Measurements from ENCODE around the gene SEMA6A.

The SEMA6A gene

DNA sequence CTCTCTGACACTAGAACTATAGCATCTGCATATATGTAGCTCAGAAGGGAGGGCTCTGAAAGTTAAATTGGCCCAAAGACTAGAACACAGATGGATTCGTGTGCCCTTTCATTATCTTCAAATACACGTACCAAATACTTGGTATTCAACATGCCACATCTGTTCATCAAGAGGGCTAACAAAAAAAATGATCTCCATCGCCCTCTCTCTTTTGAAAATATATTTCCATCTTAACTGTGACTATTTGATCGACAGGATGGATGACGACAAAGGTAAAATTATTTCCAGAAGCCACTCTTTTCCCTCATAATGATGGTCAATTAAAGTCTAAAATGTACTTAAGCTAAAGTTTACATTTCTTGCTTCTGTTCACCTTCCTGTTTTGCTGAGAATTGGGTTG is 77.0 kb downstream of the SEMA6A start:
- in situ Hi-C loops (cut with MboI; ENCODE audit: low sequenced_read_pairs): no loop called here

DNA sequence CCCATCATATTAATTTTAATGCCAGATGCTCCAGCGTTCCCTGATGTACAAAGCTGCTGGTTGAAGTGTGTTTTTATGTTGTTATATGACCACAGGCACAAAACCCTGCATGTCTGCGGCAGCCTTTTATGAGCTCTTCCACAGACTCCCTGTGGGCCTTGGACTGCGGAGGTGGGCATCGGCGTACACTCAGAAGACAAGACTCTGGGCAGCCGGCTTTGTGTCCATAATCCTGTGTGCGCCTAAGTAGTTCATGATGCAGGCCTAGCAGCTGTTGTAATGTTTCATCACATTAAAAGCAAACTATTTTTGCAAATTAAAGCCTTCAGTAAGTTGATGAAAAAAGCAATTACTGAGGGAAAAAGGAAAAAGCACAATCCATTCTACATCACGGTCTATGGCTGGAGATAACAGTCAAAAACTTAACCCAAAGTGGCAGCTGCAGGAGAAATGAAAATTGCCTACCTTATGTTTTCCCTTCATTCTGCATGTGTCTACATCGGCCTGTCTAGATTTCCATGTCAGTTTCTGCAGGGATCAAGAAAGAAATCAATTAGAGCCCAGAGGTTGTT is 78.8 kb downstream of the SEMA6A start:
- in situ Hi-C loops (cut with MboI; ENCODE audit: low sequenced_read_pairs): no loop called here

DNA sequence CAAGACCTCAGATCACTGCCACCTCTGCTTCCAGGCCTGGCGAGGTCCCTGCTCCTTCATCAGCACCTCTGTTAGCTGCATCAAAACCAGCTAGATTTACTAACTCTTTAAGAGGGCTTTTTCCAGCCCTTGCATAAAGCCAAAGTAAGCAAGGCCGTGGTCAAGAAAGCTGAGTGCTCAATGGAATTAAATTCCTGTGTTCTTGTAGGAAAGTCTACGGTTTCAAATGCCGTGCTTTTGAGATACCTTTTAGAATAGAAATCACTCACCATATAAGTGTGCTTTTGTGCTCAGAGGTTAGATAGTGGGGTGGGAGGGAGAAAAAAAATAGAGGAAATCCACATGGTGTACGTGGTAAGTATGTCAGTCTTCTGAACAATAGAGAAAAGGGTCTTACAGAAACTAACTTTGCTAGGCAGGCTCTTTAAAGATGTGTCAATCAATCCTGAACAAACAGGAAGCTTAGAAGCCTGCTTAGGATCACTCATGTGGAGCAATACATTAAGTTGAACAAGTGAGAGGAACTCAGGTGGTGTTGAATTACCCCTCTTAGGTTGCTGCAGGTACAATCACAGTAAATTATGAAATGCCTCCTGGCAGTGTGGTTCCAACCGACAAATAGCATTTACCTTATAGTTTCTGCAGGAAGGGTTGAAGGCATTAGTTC is 79.7 kb downstream of the SEMA6A start:
- in situ Hi-C loops (cut with MboI; ENCODE audit: low sequenced_read_pairs): no loop called here

DNA sequence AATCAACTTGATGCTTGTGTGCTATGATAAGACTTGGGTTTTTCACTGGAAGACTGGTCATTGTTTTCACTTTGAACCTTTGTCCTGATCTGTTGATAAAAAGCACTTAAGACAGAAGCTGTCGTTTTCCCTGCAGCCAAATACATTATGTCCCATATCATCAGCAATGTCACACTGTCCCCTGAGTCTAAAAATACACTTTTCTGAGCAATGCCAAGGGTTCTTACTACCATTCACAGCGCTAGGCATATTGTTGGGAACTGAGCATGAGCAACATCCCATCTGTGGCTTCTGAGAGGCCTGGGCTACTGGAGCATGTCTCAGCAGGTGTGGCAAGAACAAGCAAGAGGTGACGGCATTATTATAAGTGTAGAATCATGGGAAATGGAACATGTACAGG is 81.8 kb downstream of the SEMA6A start:
- in situ Hi-C loops (cut with MboI; ENCODE audit: low sequenced_read_pairs): no loop called here

DNA sequence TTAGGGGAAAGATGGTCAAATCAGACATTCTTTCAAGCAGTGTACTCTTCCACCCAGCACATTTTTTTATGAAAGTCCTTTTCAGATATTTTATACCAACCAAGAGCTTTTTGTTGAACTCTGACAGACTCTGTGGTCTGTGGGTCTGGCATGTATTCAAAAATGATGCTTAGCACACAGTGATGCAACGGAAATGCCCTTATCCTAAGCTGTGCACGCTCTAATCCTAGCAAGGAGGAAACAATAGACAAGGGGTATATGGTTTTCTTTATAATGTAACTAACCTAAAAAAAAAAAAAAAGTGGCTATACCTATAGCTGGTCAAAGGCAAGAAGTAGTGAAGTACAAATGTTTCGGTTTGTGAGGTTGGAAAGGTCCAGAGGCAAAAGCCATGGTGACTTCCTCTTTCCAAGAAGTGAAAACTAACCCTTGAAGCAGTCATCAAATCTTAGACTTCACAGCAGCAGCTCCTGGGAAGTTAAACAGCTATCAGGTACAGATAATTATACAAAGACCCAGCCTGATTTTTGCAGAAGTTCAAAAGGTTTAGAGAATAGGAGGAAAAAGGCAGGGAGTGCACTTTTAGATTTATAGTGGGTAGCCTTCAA is 82.5 kb downstream of the SEMA6A start:
- in situ Hi-C loops (cut with MboI; ENCODE audit: low sequenced_read_pairs): no loop called here

DNA sequence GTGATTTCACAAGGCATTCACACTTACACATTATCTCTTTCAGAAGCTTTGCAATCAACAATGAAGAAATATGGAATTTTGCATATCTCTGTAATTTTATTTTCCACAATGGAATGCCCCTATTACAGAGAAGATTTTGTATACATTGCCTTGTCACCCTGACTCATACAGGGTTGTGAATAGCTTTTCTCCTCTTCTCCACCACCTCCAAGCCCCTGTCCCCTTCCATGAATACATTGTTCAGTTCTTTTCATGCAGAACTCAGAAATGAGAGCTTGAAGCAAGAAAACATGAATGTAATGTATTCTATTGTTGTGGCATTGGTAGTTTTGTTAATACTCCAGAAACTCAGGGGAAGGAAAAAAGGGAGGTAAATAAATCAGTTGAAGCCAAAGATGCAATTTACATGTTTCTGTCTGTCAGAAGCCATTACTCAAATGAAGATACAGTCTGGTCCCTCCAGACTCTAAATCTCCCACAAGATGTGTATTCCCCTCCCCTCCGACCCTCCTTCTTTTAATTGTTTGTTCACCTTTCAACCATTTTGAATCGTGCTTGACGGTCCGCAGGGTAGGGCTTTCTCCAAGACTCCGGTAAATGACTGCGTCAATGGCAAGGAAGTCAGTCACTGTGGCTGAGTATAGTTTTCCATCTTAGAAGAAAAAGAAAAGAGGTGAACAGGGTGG is 86.1 kb downstream of the SEMA6A start:
- in situ Hi-C loops (cut with MboI; ENCODE audit: low sequenced_read_pairs): no loop called here

DNA sequence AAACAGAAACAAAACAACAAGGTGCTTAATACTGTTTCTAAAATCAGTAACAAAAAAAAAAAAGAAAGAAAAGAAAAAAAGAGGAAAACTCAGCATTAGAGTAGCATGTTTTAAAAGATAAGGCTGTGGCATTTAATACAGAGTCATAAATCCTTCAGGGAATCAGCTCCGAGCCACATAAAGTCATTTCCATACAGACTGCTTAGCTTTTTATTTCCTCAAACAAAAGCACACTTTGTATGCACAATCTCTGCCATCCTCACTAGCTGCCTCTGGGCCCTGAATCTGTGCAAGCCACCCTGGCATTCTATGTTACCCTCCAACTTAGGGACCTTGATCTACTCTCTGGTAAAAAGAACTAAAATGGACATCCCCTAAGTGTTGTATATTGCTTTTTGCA is 87.6 kb downstream of the SEMA6A start:
- in situ Hi-C loops (cut with MboI; ENCODE audit: low sequenced_read_pairs): no loop called here

DNA sequence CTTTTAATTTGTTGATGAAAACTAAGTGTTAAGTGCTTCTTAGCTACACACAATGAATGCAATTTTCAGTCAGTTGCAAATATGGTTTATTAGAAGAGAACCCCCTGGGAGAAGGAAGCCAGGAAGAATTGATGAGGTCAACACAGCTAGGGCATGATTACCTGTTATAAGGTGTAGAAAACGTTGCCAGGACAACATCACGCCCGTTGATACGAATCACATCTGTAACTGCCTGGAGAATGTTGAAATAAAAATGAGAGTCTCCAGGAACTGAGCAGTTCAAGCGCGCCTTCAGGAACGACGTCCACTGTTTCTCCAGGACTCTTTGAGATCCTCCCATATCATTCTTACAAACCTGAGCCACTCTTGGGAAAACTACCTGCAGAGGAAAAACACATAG is 88.0 kb downstream of the SEMA6A start:
- in situ Hi-C loops (cut with MboI; ENCODE audit: low sequenced_read_pairs): no loop called here

DNA sequence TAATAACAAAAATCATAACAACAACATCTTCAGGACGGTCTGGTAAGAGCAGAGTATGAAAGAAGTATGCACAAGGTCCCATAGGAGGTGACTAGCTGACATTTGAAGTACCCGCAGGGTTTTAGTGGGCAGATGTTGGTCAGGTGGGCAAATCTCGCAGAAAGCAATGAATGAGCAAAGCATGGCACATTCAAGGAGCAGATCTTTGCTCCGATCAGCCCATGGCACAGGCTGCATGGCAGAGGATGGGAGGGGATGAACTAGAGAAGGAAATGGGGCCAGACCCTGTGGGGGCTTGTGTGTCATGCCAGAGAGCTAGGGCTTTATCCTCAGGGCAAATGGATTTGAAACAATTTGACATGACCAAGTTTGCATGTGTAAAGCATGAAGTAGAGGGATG is 90.0 kb downstream of the SEMA6A start:
- in situ Hi-C loops (cut with MboI; ENCODE audit: low sequenced_read_pairs): no loop called here

DNA sequence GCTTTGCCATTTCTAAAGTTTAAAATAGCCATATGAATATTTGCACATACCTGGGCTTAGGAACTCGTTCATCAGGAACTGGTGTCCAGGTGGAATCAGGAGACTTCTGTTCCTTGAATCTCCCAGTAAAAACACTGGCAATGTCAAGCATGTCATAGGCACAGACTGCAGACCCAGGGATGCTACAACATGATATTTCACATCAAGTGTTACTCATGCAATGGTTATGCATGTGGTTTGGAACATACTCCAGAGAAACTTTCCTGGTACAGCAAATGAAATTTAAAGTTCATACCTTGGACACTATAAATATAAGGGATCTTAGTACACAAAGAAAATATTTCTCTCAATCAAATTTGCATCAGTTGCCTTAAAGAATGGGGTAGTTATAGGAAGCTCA is 92.2 kb downstream of the SEMA6A start:
- in situ Hi-C loops (cut with MboI; ENCODE audit: low sequenced_read_pairs): no loop called here

DNA sequence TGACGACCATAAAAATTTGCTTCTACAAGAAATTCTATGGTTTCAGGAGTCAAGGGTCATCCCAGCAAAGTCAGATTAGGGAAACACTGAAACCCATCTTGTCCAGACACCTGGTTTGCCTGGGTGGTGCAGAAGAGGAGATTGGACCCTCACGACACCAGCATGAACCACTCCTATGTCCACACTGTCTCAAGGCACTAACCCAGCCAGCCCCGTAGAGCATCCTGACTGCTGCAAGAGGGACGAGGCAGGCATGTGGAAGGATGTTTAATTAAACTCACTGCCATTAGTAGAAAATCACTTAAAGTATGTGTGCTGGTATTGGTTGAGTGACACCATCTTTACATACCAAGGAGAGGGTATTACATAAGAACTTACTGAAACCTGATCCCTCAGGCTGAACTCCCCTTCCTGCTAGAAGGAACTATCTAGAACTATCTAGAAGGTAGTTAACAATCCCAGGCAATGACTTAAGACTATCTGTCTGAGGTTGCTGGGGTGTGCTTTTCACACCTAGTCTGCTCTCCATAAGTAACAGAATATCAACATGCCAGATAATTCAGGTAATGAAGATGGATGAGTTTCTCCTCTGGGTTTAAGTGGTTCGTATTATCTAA is 93.6 kb downstream of the SEMA6A start:
- in situ Hi-C loops (cut with MboI; ENCODE audit: low sequenced_read_pairs): no loop called here

DNA sequence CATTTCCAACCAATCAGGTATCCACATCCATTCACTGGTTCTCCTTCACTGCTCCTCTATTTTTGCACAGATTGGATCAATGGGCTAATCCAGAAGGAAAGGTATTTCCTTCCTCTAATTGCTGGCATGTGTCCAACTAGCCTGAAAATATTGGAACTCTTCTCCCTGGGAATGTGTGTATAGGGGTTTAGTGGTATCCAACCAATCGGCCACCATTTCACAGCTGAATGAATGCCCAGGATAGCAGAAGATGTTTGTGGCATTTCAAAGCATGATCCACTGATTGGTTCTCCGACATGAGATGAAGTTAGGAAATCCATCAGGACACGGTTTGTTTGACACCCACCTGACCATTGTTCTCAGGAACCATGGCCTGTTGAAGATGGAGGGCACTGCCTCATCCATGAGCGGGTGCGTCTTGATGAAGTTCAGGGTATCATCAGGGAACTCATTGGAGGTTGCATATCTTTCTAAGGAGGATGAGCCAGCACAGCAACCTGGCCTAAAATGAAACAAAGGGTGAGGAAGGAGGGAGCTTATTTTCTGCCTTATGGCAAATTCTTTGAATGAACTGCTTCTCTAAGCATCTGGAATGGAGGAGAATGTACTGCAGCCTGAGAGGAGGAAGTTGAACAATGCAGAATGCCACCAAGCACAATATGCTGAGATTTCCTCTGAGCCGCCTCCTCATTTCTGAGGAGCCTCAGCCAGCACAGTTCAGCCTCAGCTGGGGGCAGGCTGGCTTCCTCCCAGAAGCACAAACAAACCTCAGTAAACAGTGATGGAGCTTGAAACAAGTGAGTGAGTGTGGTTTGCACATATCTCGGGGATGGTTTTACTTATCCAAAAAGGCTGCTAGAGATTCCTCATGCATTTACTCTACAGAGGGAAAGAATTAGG is 94.6 kb downstream of the SEMA6A start:
- in situ Hi-C loops (cut with MboI; ENCODE audit: low sequenced_read_pairs): no loop called here

DNA sequence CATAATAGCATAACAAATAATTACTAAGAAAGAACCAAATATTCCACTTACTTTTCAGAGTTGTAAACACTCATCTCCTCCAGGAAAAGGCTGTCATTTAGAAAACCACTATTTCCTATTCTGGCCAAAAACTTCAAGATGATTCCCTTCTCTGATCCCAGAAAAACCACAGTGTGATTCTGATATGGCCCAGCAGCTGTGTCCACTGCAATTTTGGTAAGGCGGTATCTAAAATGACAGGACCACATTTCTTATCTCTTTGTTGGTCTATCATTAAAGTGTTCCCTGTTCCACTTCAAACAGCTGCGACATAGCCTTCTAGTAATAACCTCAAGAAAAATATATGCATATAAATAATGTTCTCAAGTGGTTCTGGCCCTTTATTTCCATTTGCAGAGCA is 96.1 kb downstream of the SEMA6A start:
- in situ Hi-C loops (cut with MboI; ENCODE audit: low sequenced_read_pairs): no loop called here

DNA sequence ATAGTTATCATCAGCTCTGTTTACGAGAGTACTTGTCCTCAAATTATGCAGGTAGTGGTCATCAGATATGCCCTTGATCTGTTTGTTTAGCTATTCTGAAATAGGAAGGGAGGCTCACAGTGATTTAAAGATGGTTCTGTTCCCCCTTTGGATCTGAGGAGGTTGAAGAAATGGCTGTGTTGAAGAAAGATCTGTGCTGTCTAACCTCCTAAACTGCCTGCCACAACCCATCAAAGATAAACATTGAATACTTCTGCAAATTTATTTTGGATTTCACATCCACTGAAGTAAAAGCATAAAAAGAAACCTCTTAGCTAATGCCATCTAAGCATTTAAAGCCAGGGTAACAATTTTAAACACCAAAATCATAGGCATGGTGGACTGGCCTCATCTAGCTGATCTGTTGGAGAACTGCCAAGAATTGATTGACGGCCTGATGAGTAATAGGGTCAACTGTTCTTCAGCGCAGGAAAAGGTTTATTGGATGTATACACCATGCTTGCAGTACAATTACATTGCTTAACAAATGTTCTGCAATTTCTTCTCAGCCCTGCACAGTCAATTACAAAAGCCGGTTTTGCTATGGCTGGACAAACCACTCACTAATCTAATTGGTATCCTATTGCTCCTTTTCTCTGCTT is 97.6 kb downstream of the SEMA6A start:
- in situ Hi-C loops (cut with MboI; ENCODE audit: low sequenced_read_pairs): no loop called here

DNA sequence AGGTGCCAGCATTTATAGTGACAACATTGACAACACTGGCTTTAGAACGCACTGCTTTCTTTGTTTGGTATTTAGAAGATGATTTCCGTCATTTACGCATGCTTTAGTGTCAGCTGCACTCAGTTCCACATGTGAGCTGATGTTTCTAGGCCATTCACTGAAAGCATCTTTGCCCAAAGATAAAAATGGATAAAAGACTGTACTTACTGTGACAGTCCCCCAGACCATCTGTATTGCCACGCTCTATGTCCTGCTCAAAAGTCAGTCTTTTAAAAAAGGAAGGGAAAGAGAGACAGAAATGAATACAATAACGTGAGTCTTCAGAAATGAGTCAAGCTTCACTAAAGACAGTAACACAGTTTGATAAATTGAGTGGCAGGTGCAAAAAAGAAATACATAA is 99.3 kb downstream of the SEMA6A start:
- in situ Hi-C loops (cut with MboI; ENCODE audit: low sequenced_read_pairs): no loop called here

DNA sequence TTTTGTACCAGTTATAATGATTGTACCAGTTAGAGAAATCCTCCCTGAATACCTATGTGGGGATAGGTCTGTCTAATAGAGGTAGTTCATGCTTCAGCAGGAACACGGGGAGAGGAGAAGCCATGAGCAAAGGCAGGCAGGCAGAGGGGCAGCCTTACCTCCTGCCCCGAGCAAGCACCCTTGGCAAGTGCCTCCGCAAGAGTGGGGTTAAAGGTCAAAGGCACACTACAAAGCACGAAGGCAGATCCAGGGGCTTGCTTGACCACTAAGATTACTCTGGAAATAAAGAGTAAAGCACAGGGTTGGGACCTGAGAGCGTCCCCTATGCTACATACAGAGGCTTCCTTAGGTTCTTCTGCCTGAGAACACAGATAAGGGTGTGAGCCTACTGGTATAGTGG is 100.9 kb downstream of the SEMA6A start:
- in situ Hi-C loops (cut with MboI; ENCODE audit: low sequenced_read_pairs): no loop called here

DNA sequence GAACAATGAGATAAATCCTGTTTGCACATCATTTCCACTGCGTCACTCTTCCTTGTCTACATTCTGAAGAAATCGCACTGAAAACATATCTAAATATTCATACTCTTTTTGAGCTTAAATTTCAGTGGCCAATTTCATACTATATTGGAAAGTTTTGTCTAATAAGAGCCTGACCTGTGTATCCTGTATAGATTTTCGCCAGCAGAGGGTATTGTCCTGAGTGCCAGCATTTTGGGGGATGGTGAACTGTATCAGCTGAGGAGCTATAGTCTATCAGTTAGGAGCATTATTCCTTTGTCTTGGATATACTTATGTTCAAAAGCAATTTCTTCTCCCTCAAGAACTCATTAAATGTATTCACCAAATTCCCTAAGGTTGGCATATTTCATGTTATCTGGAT is 102.3 kb downstream of the SEMA6A start:
- in situ Hi-C loops (cut with MboI; ENCODE audit: low sequenced_read_pairs): no loop called here

DNA sequence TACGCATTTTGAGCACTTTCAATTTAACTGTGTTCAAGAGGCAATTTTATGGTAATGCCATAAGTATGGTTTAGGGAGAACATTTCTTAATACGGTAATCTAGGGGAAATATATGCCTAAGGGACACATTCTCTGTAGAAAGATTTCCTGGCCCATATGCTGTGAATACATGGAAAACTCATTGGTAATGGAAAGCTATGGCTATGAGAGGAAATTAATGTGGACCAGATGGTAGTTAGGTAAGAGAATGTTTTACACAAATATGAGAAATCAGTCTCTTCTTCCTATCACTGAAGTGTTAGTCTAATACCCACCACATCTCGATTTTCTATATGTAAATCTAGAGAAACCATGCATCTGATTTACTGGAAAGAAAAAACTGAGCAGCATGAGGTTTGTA is 105.0 kb downstream of the SEMA6A start:
- in situ Hi-C loops (cut with MboI; ENCODE audit: low sequenced_read_pairs): no loop called here

DNA sequence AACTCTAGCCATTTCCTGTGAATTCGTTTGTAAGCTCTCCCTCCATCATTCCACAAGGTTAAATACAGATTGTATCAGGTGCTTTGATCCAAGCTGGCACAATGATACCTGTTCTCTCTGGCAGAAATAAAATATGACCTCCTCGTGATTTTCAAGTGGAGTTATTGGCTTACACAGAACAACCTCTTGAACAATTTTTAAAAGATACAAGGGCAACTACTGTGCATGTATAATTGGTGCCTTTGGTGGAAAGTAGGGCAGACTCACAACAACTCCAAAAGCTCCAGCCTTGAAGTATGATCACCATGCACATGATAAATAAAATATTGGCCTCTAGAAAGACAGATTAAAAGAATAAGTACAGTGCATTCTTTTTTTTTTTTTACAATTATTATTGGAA is 106.0 kb downstream of the SEMA6A start:
- in situ Hi-C loops (cut with MboI; ENCODE audit: low sequenced_read_pairs): no loop called here

DNA sequence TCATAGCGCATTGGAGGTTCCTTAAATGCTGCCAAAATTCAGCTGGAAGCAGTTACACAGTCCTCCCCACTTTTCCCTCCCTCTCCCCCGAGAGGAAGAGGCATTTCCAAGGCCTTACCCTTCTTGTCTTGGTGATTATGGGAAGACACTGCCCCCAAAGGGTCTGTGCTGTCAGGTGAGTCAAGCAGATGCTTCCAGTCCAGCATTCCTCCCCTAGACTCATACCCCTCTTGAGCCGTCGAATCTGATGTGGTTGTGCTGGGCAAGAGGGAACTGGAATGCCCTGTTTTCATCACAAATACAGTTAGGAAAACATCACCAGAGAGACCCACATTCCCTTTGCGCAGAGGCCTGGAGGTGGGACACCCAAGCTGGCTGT is 107.2 kb downstream of the SEMA6A start:
- in situ Hi-C loops (cut with MboI; ENCODE audit: low sequenced_read_pairs): no loop called here

Data from HL-60/S4 (cell line).